HAP-1 (cell line): ENCODE results near the gene RPP25L.

Source experiments
- DNase-seq, 2 experiments: peaks; one replicate each; pipeline ENCODE4 v3.0.0-alpha.2; 2016 to 2020; ENCODE audit warnings: low spot score in 2 of 2
- H3K27me3 ChIP-seq: fragments of 250-450 bp; sonication (Bioruptor Pico); 2 replicates; pipeline ENCODE4 v1.5.1; 2020; ENCODE audit warnings: low read depth, mild to moderate bottlenecking, moderate library complexity
- H3K36me3 ChIP-seq: fragments of 250-450 bp; sonication (Bioruptor Pico); replicated peaks from 2 replicates; pipeline ENCODE4 v1.5.1; 2020; ENCODE audit warnings: mild to moderate bottlenecking
- H3K4me1 ChIP-seq: fragments of 250-450 bp; sonication (Bioruptor Pico); 2 replicates; pipeline ENCODE4 v1.5.1; 2020; ENCODE audit warnings: mild to moderate bottlenecking
- H3K4me3 ChIP-seq: fragments of 250-450 bp; sonication (Bioruptor Pico); 2 replicates; pipeline ENCODE4 v1.5.1; 2020; ENCODE audit warnings: mild to moderate bottlenecking, moderate library complexity
- H3K9me3 ChIP-seq: fragments of 250-450 bp; sonication (Bioruptor Pico); 2 replicates; pipeline ENCODE4 v1.5.1; 2020; ENCODE audit warnings: mild to moderate bottlenecking, moderate library complexity
- in situ Hi-C: fragments of 300-500 bp; cut with MboI; formaldehyde crosslinking; loops from 3 replicates; pipeline ENCODE4 v1.14.3; 2020; ENCODE audit warnings: low sequenced_read_pairs, inconsistent platforms, mixed read lengths

Gene RPP25L, protein sequence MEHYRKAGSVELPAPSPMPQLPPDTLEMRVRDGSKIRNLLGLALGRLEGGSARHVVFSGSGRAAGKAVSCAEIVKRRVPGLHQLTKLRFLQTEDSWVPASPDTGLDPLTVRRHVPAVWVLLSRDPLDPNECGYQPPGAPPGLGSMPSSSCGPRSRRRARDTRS

DNA sequence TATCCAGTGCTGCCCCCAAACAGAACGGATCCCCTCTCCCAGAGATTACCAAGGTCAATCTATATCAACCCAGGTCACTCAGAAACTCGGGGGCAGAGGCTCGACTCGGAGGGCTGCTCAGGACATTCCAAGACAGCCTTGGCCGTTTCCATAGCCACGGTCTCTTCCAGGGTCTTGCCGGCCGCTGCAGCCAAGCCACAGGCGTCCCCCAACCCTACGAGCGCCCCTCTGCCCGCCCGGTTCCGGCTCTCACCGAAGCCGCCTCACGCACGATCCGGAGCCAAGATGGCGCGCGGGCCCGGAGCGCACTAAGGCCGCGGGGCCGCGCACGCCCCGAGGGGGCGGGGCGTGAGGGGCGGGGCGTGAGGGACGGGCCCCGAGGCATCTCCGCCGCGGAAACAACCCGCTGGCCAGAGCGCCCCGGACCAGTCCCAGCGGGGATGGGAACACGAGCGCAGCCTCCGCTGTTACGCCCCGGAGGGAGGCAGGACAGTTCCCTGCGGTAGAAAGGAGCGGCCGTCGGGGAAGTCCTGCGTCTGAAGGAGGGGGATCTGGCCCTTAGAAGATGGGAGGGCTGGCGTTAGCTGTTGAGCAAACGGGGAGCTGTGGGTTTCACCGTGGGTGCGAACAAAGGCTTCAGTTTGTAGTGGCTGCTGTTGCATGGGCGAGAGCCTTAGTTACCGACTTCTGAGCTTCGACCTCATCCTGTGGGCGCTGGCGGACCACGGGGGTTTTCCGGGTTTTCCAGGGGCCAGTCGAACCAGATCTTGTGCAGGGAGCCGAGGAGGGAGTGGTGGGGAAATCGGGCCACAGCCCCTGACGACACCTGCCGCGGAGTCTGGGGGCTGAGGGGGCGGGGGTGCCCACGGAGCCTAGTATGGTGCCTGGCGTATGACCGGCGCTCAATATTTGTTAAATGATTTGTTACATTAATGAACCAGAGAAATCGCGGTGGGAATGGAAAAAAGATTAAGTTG, at the start of gene RPP25L:
RPP25L (minus strand) TSS at position 287 of the 977 bp plus-strand sequence. CDS start 801 bp downstream, outside the sequence.
- peak within 1 kb of the TSS; percentile 87 for H3K4me3 ChIP-seq
- H3K4me1 ChIP-seq: peaks cover 17% of the 10 kb centered on the region
- peak; percentile 77 to 91 for DNase-seq
- in situ Hi-C loops: no loop called here
- H3K27me3 ChIP-seq: no peaks in the 10 kb centered on the region
- H3K9me3 ChIP-seq: no peaks in the 10 kb centered on the region
- H3K36me3 ChIP-seq: peaks cover 23% of the 10 kb centered on the region; the same call in 1 of the 2 replicates

DNA sequence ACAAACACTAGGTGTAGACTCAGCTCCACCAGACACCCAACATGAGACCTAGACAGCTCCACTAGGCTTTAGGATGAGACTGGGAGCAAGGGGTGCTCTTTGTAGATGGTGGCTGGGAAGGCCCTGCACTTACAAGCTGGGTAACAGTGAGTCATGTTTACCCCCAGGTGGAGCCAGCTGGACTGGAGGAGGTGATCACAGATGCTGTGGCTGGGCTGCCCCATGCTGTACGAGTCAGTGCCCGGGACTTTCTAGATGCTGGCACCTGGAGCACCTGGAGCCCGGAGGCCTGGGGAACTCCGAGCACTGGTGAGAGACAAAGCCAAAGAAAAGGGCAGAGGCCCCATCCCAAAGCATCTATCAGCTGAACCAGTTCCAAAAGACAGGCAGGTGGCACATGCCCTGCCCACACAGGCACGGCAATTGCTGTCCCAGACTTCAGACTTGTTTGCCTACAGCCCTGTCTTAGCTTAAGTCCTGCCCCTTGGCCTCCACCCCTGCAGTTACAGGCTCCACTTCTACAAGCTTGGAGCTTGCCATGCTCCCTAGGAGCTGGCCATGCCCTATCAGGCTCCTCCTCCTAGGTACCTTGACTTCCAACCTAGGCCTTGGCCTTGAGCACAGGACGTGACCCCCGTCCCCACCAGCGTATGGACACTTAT, 47.8 kb upstream of the RPP25L start:
- Histone ChIP-seq H3K4me3 (no peak overlapping the region), H3K4me1 (peaks cover 4% of the 10 kb centered on the region), H3K27me3 (no peaks in the 10 kb centered on the region), H3K36me3 (no peaks in the 10 kb centered on the region), H3K9me3 (no peaks in the 10 kb centered on the region)
- in situ Hi-C loops: no loop called here
- DNase-seq: no peak

DNA sequence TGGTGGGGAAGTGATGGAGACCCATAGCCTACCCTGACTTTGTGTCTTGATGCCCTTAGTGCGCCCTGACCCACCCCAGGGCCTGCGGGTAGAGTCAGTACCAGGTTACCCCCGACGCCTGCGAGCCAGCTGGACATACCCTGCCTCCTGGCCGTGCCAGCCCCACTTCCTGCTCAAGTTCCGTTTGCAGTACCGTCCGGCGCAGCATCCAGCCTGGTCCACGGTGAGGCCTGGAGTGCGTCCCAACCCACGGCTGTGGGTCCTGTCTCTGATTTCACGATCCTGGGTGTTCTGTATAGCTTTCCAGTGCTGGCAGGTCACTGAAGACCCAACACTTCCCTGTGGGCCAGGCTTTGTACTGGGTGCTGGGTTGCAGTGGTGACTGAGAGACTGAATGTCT, 46.6 kb upstream of the RPP25L start:
- no peak for DNase-seq
- H3K36me3 ChIP-seq: no peaks in the 10 kb centered on the region
- no peaks in the 10 kb centered on the region for H3K9me3 ChIP-seq
- H3K27me3 ChIP-seq: no peaks in the 10 kb centered on the region
- in situ Hi-C loops: no loop called here
- no peak overlapping the region for H3K4me3 ChIP-seq
- no peaks in the 10 kb centered on the region for H3K4me1 ChIP-seq

DNA sequence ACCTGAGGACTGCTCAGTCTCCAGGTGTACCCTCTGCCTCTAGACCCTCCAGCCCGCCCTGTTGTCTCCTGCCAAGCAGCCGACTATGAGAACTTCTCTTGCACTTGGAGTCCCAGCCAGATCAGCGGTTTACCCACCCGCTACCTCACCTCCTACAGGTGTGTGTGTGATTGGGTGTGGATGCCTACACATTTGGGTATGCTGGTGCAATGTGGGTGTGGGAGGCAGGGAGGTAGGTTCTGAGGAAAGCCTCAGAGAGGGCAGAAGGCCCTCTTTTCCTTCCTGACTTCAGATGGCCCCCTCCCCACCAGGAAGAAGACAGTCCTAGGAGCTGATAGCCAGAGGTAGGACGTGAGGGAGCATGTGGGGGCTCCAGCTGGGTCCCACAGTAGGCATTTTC, 45.1 kb upstream of the RPP25L start:
- Histone ChIP-seq H3K4me3 (no peak overlapping the region), H3K4me1 (peaks cover 3% of the 10 kb centered on the region), H3K36me3 (no peaks in the 10 kb centered on the region), H3K27me3 (no peaks in the 10 kb centered on the region), H3K9me3 (no peaks in the 10 kb centered on the region)
- no peak for DNase-seq
- in situ Hi-C loops: no loop called here

DNA sequence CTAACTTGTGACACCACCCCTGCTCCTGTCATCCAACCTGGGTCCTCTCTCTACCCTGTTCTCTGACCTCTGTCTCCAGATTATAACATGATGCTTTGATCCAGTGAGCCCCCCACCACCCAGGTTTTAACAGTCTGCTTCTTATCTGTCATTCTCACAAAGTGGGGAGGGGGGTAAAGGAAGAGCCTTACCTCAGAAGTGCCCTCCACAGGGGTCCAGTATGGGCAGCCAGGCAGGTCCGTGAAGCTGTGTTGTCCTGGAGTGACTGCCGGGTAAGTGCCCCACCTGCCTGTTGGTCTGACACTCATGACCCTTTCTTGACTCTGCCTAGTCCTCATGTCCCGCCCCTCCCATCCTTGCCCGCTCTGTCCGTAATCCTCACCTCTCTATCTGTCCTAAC, 43.5 kb upstream of the RPP25L start:
- in situ Hi-C loops: no loop called here
- Histone ChIP-seq H3K4me1 (peaks cover 6% of the 10 kb centered on the region), H3K9me3 (no peaks in the 10 kb centered on the region)

DNA sequence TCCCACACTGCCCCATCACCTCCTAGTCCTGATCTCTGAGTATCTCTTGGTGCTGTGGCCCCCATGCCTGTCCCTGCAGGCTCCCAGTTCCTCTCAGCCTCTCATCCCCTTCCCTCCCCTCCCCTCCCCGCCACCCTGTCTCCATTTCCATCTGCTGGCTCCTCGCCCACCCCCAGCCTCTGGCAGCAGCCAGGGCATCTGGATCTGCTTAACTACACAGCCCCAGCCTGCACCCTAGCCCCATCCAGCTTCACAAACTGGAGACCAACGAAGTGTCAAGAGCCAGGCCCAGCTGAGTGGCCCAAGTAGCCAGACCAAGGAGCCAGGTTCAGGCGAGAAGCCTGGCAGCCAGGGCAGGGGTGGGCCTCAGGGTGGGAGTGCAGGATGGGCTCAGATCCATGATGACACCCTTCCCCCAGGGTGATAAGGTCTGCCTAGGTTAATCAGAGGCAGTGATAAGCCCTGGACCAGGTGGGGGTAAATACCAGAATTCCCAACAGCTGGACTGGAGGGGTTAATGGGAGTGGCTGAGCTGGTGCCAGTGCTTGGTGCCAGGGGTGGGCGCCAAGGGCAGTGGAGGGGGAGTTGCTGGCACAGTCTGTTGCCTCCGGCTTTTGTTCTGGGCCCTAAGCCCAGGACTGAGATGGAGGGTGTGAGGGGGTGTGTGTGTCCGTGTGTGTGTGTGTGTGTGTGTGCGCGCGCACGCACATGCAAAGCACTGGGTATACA, 42.6 kb upstream of the RPP25L start:
- in situ Hi-C loops: no loop called here
- Histone ChIP-seq H3K9me3 (no peaks in the 10 kb centered on the region), H3K27me3 (no peaks in the 10 kb centered on the region), H3K36me3 (peaks cover 4% of the 10 kb centered on the region), H3K4me3 (no peak overlapping the region), H3K4me1 (peaks cover 6% of the 10 kb centered on the region)
- no peak for DNase-seq

More for the DNA sequence above, 43.5 kb upstream of the RPP25L start:
- H3K36me3 ChIP-seq: no peaks in the 10 kb centered on the region
- no peaks in the 10 kb centered on the region for H3K27me3 ChIP-seq
- DNase-seq: no peak
- H3K4me3 ChIP-seq: no peak overlapping the region

DNA sequence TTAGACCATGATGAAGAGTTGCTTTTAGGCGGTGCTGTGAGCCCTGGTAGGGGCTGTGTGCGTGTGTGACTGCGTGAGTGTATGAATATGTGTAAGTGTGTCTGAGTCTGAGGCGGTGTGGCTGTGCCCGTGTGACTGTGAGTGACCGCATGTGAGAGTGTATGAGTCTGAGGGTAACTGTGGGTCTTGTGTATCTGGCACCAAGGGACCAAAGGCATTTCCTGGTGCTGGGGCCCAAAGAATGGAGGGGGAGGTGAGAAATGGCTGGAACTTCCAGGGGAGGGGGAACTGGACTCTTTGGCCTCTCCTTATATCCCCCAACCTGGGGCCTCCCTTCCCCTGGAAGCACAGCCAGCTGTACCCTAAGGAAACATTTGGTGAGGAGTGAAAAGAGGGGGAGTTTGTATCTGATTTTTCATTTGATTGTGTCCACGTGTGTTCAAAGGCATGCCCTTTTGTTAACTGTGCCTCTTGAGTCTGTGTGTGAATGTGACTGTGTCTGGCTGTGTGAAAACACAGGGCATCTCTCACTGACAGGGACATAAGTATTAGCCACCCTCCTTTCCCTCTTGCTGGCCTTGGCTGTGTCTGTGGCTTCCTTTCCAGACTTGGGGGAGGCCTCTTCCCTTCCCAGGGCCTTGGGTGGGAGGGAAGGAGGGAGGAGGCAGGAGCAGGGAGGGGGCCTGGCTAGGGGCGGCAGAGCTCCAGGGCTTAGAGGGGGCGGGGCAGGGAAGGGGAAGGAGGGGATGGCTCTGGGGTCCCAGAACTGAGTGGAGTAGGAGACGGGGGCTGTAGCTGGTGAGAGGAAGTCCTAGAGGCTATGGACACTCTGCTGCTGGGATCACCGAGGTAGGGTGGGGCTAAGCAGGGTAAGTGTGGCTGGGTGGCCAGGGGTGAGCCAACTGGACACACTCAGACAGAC, 41.5 kb upstream of the RPP25L start:
- H3K27me3 ChIP-seq: no peaks in the 10 kb centered on the region
- peaks cover 6% of the 10 kb centered on the region for H3K4me1 ChIP-seq
- H3K36me3 ChIP-seq: peaks cover 12% of the 10 kb centered on the region
- H3K9me3 ChIP-seq: no peaks in the 10 kb centered on the region
- DNase-seq: no peak
- in situ Hi-C loops: no loop called here
- no peak overlapping the region for H3K4me3 ChIP-seq

DNA sequence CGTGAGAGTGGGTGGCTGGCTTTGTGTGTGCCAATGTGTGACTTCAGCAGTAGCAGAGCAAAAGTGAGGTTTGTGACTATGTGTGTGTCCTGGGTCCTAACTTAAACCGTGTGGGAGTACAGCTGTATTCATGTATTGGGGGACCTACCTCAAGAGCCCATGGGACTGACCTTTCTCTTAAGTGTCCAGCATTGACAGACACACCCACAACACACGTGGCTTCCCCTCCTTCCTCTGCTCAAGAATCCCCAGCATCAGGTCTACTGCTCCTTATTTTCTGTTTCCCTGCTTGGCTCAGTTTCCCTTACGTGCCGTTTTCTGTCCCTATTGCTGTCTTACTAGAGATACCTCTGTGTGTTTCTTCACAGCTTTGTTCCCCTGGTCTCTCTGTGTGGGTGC, 40.7 kb upstream of the RPP25L start:
- no peaks in the 10 kb centered on the region for H3K27me3 ChIP-seq
- no peaks in the 10 kb centered on the region for H3K9me3 ChIP-seq
- H3K36me3 ChIP-seq: peaks cover 15% of the 10 kb centered on the region
- no peak for DNase-seq
- H3K4me3 ChIP-seq: no peak overlapping the region
- H3K4me1 ChIP-seq: peaks cover 6% of the 10 kb centered on the region
- in situ Hi-C loops: no loop called here

DNA sequence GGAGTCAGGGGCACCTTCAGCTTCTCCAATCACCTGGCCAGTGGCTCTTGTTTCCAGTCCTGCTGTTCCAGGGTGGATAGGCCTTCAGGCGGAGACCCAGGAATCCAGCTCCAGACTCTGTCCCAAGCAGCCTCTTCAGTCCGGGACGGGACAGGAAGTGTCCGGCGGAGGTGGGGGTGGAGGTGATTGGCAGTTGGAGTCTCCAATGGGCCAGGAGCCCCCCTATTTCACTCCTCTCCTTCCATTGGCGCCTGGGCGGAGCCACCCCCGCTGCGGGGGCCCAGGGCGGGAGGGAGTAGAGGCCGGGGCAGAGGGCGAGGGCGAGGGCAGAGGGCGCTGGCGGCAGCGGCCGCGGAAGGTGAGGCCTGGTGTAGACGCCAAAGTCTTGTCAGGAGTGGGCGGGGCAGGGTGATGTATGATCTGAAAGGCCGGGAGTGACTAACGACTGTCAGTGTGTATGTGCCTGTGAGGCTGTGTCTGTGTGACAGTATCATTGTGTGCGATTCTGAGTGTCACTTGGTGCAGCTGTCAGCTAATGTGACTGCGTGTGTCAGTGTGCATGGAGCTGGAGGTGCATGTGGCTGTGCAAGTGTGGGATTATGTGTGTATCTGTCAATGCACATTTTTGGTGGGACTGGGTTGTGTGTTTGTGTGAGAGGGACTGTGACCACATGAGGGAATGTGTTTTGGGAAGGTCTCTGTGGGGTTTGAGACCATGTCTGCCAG, 40.1 kb upstream of the RPP25L start, which contains the start of gene IL11RA:
IL11RA (plus strand) TSS at position 310 of the 726 bp plus-strand sequence. CDS start 3,033 bp downstream, outside the sequence.
- peaks cover 15% of the 10 kb centered on the region for H3K36me3 ChIP-seq
- peak; percentile 41 to 87 for DNase-seq
- in situ Hi-C loops: no loop called here
- H3K9me3 ChIP-seq: no peaks in the 10 kb centered on the region
- H3K4me1 ChIP-seq: peaks cover 6% of the 10 kb centered on the region
- H3K27me3 ChIP-seq: no peaks in the 10 kb centered on the region
- peak within 1 kb of the TSS; percentile 22 for H3K4me3 ChIP-seq

DNA sequence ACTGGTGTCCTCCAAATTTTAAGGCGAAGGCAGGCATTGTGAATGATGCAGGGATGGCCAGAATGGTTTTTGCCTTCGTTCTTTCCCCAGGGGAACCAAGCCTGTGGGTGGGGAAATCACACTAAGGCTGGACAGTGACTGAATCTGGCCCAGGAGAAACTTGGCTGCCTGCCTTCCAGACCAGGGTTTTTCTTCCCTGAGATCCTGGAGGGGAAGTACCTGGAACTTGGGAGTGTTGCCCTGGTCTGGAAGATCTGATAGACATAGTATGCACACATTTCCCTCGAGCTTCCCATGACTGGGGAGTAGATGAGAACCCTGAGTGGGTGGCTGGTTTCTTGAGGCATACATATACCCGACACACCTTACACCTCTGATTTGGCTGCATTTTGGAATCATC, 39.4 kb upstream of the RPP25L start:
- Histone ChIP-seq H3K4me1 (peaks cover 6% of the 10 kb centered on the region), H3K36me3 (peaks cover 15% of the 10 kb centered on the region), H3K4me3 (peak overlapping the region; percentile 22), H3K27me3 (no peaks in the 10 kb centered on the region), H3K9me3 (no peaks in the 10 kb centered on the region)
- no peak for DNase-seq
- in situ Hi-C loops: no loop called here

DNA sequence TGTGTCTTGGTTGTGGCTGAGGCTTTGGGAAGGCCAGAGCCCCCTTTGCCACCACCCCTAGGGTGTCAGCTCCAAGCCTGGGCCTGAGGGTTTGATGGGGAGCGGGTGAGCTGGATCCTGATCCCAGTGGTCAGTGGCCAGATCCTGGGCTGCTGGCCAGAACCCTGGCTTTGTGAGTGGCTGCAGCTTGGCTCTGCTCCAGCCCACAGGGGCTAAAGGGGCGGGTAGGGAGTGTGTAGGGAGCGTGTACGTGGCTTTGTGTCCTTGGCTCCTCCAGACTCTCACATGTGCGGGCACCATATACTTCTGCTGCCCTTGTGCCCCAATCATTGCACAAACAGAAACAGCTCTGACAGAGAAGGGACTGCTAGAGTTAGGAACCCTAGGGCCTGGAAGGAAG, 38.9 kb upstream of the RPP25L start:
- Histone ChIP-seq H3K27me3 (no peaks in the 10 kb centered on the region), H3K4me3 (no peak overlapping the region), H3K9me3 (no peaks in the 10 kb centered on the region), H3K36me3 (peaks cover 15% of the 10 kb centered on the region), H3K4me1 (peaks cover 10% of the 10 kb centered on the region)
- no peak for DNase-seq
- in situ Hi-C loops: no loop called here

DNA sequence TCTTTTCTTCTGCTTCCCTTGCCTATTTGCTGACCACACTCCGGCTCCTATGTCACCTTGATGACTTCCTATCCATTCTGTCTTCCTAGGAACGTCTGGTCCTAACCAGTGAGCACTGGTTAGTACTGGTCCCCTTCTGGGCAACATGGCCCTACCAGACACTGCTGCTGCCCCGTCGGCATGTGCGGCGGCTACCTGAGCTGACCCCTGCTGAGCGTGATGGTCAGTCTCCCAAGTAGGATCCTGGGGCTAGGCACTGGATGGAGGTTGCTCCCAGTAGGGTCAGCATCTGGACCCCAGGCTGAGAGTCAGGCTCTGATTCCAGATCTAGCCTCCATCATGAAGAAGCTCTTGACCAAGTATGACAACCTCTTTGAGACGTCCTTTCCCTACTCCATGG, 36.8 kb upstream of the RPP25L start:
- Histone ChIP-seq H3K36me3 (peaks cover 15% of the 10 kb centered on the region), H3K4me1 (peaks cover 10% of the 10 kb centered on the region), H3K4me3 (no peak overlapping the region), H3K27me3 (no peaks in the 10 kb centered on the region), H3K9me3 (no peaks in the 10 kb centered on the region)
- in situ Hi-C loops: no loop called here
- DNase-seq: no peak
